ENCODE results near the gene SYNGR3.
"Not testable (repeated sequence)": the region's sequence is repeated elsewhere in the genome, so short reads cannot be mapped to it uniquely, and the experiment has no call there.

The SYNGR3 gene

DNA sequence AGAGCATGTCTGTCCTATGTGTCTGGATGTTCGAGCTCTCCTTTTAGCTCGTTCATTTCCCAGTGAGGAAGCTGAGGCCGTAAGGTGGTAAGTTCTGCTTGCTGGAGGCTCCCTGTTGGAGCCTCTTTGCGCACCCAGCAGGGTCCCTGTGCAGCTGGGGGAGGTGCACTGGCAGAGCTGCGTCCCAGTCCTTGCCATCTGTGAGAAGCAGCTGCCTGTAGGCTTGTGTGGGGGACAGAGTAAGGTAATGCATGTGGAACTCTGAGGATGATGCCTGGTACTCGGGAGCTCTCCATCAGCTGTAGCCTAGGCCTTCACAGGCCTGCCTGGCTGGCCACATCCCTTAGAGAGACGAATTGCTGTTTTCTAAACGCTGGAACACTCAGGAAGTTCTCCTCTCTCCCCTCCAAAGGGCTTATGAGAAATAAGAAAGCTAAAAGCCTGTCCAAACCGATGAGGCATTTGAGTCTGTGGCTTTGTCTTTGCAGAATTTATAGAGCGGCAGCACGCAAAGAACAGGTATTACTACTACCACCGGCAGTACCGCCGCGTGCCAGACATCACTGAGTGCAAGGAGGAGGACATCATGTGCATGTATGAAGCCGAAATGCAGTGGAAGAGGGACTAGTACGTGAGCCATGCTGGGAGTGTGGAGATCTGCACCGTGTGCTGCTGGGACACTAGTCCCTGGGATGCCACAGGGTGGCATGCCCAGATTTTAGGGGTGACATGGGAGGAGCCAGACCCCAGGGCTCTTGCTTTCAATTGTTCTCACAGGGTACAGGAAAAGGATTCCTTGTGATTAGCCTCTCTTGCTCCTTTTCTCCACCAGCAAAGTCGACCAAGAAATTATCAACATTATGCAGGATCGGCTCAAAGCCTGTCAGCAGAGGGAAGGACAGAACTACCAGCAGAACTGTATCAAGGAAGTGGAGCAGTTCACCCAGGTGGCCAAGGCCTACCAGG is 28.8 kb upstream of the SYNGR3 start:
- Histone ChIP-seq H3K27ac (ENCODE audit: low read depth, low read length) (peak overlapping the region; percentile 14; the same call in 1 of the 2 replicates), H3K9ac (ENCODE audit: low read depth, low read length) (peak overlapping the region; percentile 96)

DNA sequence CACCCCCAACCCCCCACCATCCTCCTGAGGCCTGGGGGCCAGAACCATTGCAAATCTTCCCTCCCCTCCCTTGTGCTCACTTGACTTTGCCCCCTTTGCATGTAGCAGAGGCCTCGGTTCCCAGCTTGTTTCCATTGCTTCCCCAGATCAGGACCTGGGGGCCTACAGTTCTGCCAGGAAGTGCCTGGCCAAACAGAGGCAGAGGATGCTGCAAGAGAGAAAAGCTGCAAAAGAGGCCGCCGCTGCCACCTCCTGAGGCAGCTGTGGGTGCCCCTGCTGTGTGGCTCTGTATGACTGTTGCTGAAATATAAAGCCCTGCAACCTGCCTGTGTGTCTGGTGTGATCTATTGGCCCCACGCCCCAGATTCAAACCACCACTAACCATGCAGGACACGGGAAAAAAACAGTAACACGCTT is 28.1 kb upstream of the SYNGR3 start:
- H3K27ac ChIP-seq (ENCODE audit: low read depth, low read length): peak overlapping the region; percentile 92; the same call in 1 of the 2 replicates

More for the DNA sequence above, 28.8 kb upstream of the SYNGR3 start:
- WGBS: 51% methylated on average over 20 of the region's 20 CpGs
- peaks cover 4% of the 10 kb centered on the region for H3K4me1 ChIP-seq (ENCODE audit: insufficient read depth, low read length)
- H3K9me3 ChIP-seq (ENCODE audit: insufficient read depth, low read depth, low read length): no peaks in the 10 kb centered on the region
- H3K36me3 ChIP-seq (ENCODE audit: insufficient read depth, low read length): peaks cover 33% of the 10 kb centered on the region
- no peaks in the 10 kb centered on the region for H3K27me3 ChIP-seq (ENCODE audit: insufficient read depth, low read length)
- H3K4me3 ChIP-seq (ENCODE audit: low read length): peak overlapping the region; percentile 96

DNA sequence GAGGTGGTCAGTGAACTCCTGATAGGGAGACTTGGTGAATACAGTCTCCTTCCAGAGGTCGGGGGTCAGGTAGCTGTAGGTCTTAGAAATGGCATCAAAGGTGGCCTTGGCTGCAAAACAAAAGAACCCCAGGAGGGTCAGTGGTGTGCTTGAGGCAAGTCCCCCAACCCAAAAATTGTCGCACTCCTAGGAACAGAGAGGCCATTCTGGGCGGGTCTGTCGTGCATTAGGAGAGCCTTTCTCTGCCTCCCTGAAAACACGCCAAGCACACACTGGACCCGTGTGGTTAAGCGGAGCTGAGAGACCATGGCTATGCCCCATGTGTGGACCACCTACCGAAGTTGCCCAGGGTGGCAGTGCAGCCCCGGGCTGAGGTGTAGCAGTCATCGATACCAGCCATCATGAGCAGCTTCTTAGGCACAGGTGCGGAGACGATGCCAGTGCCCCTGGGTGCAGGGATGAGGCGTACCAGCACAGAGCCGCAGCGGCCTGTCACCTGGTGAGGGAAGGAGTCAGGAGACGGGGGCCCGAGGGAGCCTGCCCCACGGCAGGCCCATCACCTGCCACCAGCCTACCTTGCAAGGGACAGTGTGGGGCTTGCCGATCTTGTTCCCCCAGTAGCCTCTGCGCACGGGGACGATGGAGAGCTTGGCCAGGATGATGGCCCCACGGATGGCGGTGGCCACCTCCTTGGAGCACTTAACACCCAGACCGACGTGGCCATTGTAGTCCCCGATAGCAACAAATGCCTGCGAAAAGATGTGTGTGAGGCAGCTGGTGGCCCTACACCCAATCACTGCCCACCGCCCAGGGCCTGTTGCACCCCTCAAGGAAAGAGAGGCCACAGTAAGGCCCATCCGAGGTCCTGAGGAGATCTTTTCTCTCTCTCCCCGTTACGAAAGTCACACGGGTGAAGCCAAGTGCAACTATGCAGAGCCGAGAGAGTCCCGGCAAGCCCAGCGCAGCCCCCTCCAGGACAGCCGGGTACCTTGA is 27.3 kb upstream of the SYNGR3 start:
- H3K36me3 ChIP-seq (ENCODE audit: insufficient read depth, low read length): peaks cover 33% of the 10 kb centered on the region
- H3K4me3 ChIP-seq (ENCODE audit: low read length): peak overlapping the region; percentile 90
- H3K27me3 ChIP-seq (ENCODE audit: insufficient read depth, low read length); H3K9me3 ChIP-seq (ENCODE audit: insufficient read depth, low read depth, low read length); H3K4me1 ChIP-seq (ENCODE audit: insufficient read depth, low read length): not testable (repeated sequence)
- peak overlapping the region; percentile 92 for H3K27ac ChIP-seq (ENCODE audit: low read depth, low read length)
- H3K9ac ChIP-seq (ENCODE audit: low read depth, low read length): peak overlapping the region; percentile 98
- 87% methylated on average over 33 of the region's 37 CpGs for WGBS

More for the DNA sequence above, 28.1 kb upstream of the SYNGR3 start:
- 0 out of 2 replicates have a peak overlapping the region, but pooled peaks have one; percentile 90 for H3K4me3 ChIP-seq (ENCODE audit: low read length)
- peaks cover 33% of the 10 kb centered on the region for H3K36me3 ChIP-seq (ENCODE audit: insufficient read depth, low read length)
- peaks cover 4% of the 10 kb centered on the region for H3K4me1 ChIP-seq (ENCODE audit: insufficient read depth, low read length)
- peak overlapping the region; percentile 10; the same call in 1 of the 2 replicates for H3K9ac ChIP-seq (ENCODE audit: low read depth, low read length)
- no peaks in the 10 kb centered on the region for H3K27me3 ChIP-seq (ENCODE audit: insufficient read depth, low read length)
- H3K9me3 ChIP-seq (ENCODE audit: insufficient read depth, low read depth, low read length): no peaks in the 10 kb centered on the region
- whole genome bisulfite sequencing: 61% methylated on average over 6 of the region's 6 CpGs

DNA sequence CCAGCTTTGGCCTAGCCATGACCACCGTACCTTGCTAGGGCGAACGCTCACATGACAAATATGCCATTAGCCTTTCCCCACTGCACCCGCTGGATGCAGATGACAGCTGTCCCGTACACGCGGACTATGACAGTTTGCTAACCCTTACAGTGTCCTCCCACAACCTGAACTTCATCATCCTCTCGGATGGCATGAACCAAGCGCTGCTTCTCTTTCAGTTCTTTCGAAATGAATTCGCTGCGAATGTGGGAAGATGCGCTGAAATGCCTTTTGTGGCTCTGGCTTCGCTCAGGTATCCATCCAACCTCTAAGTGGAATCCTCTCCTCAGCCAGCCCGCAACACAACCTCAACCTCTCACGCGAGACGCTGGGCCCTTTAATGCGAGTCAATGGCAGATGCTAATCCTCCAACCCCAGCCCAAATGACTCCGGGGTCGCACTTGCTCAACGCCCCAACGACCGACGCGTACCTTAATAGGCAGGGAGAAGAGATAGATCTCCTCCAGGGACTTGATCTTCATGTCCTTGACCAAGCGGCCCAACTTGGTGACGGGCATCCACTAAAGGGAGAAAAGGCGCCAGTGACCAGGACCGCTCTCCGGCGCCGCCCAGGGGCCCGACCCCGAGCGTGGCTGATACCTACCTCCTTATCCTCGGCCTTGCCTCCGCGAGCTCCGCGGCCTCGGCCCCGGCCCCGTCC is 25.8 kb upstream of the SYNGR3 start:
- Histone ChIP-seq H3K9ac (ENCODE audit: low read depth, low read length) (peak overlapping the region; percentile 98), H3K9me3 (ENCODE audit: insufficient read depth, low read depth, low read length) (no peaks in the 10 kb centered on the region), H3K4me1 (ENCODE audit: insufficient read depth, low read length) (peaks cover 4% of the 10 kb centered on the region; the same call in 1 of the 2 replicates), H3K4me3 (ENCODE audit: low read length) (peak overlapping the region; percentile 90), H3K27ac (ENCODE audit: low read depth, low read length) (peak overlapping the region; percentile 92), H3K27me3 (ENCODE audit: insufficient read depth, low read length) (no peaks in the 10 kb centered on the region), H3K36me3 (ENCODE audit: insufficient read depth, low read length) (peaks cover 33% of the 10 kb centered on the region)
- WGBS: under 1% methylated on average over 44 of the region's 44 CpGs

DNA sequence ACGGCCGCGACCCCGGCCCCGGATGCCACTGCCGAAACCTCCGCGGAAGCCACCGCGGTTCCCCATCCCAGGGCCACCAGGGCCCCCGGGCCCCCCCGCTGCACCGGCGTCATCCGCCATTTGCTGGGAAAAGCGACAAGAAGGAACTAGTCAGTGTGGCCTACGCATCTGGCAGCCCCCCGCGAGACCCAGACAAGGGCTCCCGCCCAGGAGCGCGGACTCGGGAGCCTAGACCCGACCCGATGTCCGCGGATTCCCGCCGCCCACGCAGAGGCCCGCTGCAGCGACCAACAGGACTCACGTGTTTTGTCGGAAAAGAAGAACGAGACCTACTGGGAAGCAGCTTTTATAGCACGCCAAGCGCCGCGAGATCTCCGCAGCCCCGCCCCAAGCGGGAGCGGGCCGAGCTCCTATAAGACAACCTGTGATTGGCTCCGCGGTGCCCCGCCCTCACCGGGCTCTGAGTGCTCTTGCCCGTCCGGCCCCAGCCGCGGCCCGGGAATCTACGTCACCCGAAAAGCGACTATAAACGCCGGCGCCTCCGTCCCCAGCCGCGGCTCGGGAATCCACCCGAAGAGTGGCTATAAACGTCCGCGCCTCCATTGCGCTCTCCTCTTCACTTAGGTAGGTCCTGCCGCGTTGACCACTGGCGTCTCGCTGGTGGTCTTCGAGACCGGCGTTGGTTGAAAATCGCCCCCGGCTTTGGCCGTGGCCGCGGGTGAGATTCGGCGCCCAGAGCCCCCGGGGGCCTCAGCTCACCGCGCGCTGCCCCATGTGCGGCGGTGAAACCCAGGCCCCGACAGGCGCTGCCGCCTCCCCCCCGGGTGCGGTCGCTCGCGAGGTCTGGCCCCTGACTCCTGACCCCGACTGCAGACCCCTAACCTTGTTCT is 25.0 kb upstream of the SYNGR3 start, which contains the start of gene RPS2:
Gene RPS2 (minus strand): TSS at position 321 of the 890 bp plus-strand sequence. CDS start 201 bp downstream, at position 120.
- H3K4me3 ChIP-seq (ENCODE audit: low read length): peak within 1 kb of the TSS; percentile 90
- peaks cover 4% of the 10 kb centered on the region; the same call in 1 of the 2 replicates for H3K4me1 ChIP-seq (ENCODE audit: insufficient read depth, low read length)
- peak within 1 kb of the TSS; percentile 98 for H3K9ac ChIP-seq (ENCODE audit: low read depth, low read length)
- H3K9me3 ChIP-seq (ENCODE audit: insufficient read depth, low read depth, low read length): no peaks in the 10 kb centered on the region
- H3K27me3 ChIP-seq (ENCODE audit: insufficient read depth, low read length): no peaks in the 10 kb centered on the region
- H3K36me3 ChIP-seq (ENCODE audit: insufficient read depth, low read length): peaks cover 33% of the 10 kb centered on the region
- WGBS: under 1% methylated on average over 97 of the region's 97 CpGs
- H3K27ac ChIP-seq (ENCODE audit: low read depth, low read length): peak within 1 kb of the TSS; percentile 92

DNA sequence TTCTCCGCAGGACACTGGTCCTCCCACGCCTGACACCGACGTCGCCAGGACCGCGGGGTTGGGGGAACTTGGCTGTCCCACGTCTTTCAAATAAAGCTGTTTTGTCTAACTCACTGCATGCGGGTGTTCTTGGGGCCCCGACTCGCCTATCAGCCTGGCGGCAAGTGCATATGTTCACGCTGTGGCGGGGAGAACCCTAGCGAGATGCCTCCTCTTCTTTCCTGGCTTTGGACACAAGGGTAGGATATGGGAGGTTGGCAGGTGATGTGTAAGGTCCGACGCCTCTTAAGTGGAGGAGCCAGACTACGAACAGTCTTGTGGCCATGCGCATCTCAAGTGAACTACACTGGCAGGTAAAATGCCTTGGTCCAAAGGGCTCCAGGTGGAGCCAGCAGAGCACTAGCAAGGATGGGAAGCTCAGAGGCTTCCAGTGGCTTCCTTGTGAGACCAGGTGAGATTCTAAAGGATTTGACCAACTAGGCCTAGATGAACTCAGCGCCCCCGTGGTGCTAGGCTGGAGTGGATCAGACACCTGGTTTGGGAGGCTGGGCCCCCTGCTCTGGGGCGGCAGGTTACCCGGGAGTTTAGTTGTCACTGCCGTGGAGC is 24.3 kb upstream of the SYNGR3 start:
- Histone ChIP-seq H3K27me3 (ENCODE audit: insufficient read depth, low read length) (no peaks in the 10 kb centered on the region), H3K4me1 (ENCODE audit: insufficient read depth, low read length) (peaks cover 4% of the 10 kb centered on the region; the same call in 1 of the 2 replicates), H3K27ac (ENCODE audit: low read depth, low read length) (peak overlapping the region; percentile 85), H3K36me3 (ENCODE audit: insufficient read depth, low read length) (peaks cover 33% of the 10 kb centered on the region), H3K9ac (ENCODE audit: low read depth, low read length) (peak overlapping the region; percentile 98), H3K4me3 (ENCODE audit: low read length) (peak overlapping the region; percentile 90), H3K9me3 (ENCODE audit: insufficient read depth, low read depth, low read length) (no peaks in the 10 kb centered on the region)
- WGBS: 25% methylated on average over 24 of the region's 24 CpGs

DNA sequence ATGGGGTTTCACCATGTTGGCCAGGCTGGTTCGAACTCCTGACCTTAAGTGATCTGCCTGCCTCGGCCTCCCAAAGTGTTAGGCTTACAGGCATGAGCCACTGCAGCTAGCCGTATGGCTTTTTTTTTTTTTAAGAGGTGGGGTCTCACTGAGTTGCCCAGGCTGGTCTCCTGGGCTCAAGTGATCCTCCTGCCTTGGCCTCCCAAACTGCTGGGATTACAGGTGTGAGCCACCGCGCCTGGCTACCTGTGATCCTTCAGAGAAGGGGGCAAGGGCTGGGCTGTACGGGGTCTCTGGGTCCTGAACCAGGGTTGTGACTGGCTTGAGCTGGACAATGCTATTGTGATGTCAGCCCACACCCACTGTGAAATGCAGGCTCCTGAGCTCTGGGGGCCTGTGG is 23.3 kb upstream of the SYNGR3 start, which contains the start of gene RNF151:
Gene RNF151 (plus strand): TSS at position 397 of the 400 bp plus-strand sequence. CDS start 26 bp downstream, outside the sequence.
- Histone ChIP-seq H3K27ac (ENCODE audit: low read depth, low read length) (no peak within 1 kb of the TSS), H3K36me3 (ENCODE audit: insufficient read depth, low read length) (peaks cover 27% of the 10 kb centered on the region), H3K4me3 (ENCODE audit: low read length) (peak within 1 kb of the TSS; percentile 90), H3K27me3 (ENCODE audit: insufficient read depth, low read length) (no peaks in the 10 kb centered on the region), H3K9ac (ENCODE audit: low read depth, low read length) (peak within 1 kb of the TSS; percentile 98), H3K9me3 (ENCODE audit: insufficient read depth, low read depth, low read length) (no peaks in the 10 kb centered on the region), H3K4me1 (ENCODE audit: insufficient read depth, low read length) (peaks cover 4% of the 10 kb centered on the region; the same call in 1 of the 2 replicates)
- WGBS: 97% methylated on average over 6 of the region's 6 CpGs

DNA sequence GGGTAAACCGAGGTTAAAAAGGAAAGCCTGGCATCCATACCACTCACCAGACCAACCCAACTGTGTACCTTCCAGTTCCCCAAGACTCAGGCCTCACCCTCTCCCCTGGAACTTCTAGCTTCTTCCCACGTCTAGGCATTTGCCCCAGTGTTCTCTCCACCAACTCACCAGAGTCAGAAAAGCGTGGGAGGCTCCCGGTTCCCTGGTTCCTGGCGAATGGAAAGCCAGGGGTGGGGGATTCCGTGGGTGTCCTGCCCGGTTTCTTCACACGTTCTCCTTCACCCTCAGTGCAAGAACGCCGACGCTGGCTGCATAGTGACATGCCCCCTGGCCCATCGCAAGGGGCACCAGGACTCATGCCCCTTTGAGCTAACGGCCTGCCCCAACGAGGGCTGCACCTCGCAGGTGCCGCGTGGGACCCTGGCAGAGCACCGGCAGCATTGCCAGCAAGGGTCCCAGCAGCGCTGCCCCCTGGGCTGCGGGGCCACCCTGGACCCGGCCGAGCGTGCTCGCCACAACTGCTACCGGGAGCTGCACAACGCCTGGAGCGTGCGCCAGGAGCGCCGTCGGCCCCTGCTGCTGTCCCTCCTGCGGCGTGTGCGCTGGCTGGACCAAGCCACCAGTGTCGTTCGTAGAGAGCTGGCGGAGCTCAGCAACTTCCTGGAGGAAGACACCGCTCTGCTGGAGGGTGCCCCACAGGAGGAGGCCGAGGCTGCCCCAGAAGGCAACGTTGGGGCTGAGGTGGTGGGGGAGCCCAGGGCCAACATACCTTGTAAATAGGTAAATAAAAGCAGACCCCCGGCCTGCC is 21.4 kb upstream of the SYNGR3 start:
- peaks cover 9% of the 10 kb centered on the region for H3K36me3 ChIP-seq (ENCODE audit: insufficient read depth, low read length)
- no peaks in the 10 kb centered on the region for H3K9me3 ChIP-seq (ENCODE audit: insufficient read depth, low read depth, low read length)
- H3K4me3 ChIP-seq (ENCODE audit: low read length): no peak overlapping the region
- H3K4me1 ChIP-seq (ENCODE audit: insufficient read depth, low read length): no peaks in the 10 kb centered on the region; the same call in 1 of the 2 replicates
- H3K27me3 ChIP-seq (ENCODE audit: insufficient read depth, low read length): no peaks in the 10 kb centered on the region
- H3K9ac ChIP-seq (ENCODE audit: low read depth, low read length): no peak overlapping the region
- H3K27ac ChIP-seq (ENCODE audit: low read depth, low read length): no peak overlapping the region
- WGBS: 93% methylated on average over 41 of the region's 41 CpGs

Measured in HUES64 (cell line).